GM19043 (cell line): ENCODE measurements around the gene CPLANE2.
"Not testable (repeated sequence)": the region's sequence is repeated elsewhere in the genome, so short reads cannot be mapped to it uniquely, and the experiment has no call there.

Experiments used
- ATAC-seq: cut with Tn5 transposase; IDR thresholded peaks from one replicate; pipeline ENCODE4 v1.9.1; 2021; ENCODE audit warnings: low read depth; ENCODE audit not compliant: unreplicated experiment

CPLANE2 gene

GRCh38 chr1:16210581-16210980 lies 26.4 kb downstream of the CPLANE2 start:
- ATAC-seq = no peak

- no peak for ATAC-seq
These were observed 27.1 kb downstream of the CPLANE2 start for GRCh38 chr1:16209847-16210407.

GRCh38 chr1:16209132-16209846 lies 27.7 kb downstream of the CPLANE2 start:
- ATAC-seq = no peak

GRCh38 chr1:16208270-16208987 lies 28.6 kb downstream of the CPLANE2 start:
- no peak for ATAC-seq

GRCh38 chr1:16207318-16208269 lies 29.4 kb downstream of the CPLANE2 start:
- no peak for ATAC-seq

GRCh38 chr1:16206547-16207317 lies 30.3 kb downstream of the CPLANE2 start:
- peak; percentile 75 for ATAC-seq

- no peak for ATAC-seq
These were observed 31.0 kb downstream of the CPLANE2 start for GRCh38 chr1:16205891-16206546.

- ATAC-seq = no peak
These were observed 31.7 kb downstream of the CPLANE2 start for GRCh38 chr1:16205334-16205671.

- no peak for ATAC-seq
These were observed 32.2 kb downstream of the CPLANE2 start for GRCh38 chr1:16204634-16205333.

GRCh38 chr1:16204216-16204615 lies 32.8 kb downstream of the CPLANE2 start:
- no peak for ATAC-seq

GRCh38 chr1:16203550-16203949 lies 33.4 kb downstream of the CPLANE2 start:
- no peak for ATAC-seq

GRCh38 chr1:16202281-16203210 lies 34.4 kb downstream of the CPLANE2 start:
- no peak for ATAC-seq

- ATAC-seq = no peak
These were observed 37.3 kb downstream of the CPLANE2 start for GRCh38 chr1:16199700-16200099.

GRCh38 chr1:16199157-16199501 lies 37.9 kb downstream of the CPLANE2 start:
- ATAC-seq = no peak

- ATAC-seq = no peak
These were observed 38.4 kb downstream of the CPLANE2 start for GRCh38 chr1:16198444-16199156.

GRCh38 chr1:16196874-16197273 lies 40.1 kb downstream of the CPLANE2 start:
- no peak for ATAC-seq

GRCh38 chr1:16196139-16196538 lies 40.8 kb downstream of the CPLANE2 start:
- not testable (repeated sequence) for ATAC-seq
